Nephron (organoid): ENCODE measurements around the gene AOC2.

ENCODE experiments used
- H3K27ac Mint-ChIP-seq, 3 experiments: 2 replicates each; pipeline ENCODE4 v1.8.0; 2020; ENCODE audit warnings: mixed read lengths in 3 of 3, mild to moderate bottlenecking in 2 of 3, moderate library complexity in 1 of 3
- H3K27me3 Mint-ChIP-seq: 2 replicates; pipeline ENCODE4 v1.8.0; 2021; ENCODE audit warnings: low read depth, mild to moderate bottlenecking, moderate library complexity, mixed read lengths
- H3K36me3 Mint-ChIP-seq: 2 replicates; pipeline ENCODE4 v1.8.0; 2020; ENCODE audit warnings: low read depth, mixed read lengths
- H3K4me1 Mint-ChIP-seq: 2 replicates; pipeline ENCODE4 v1.8.0; 2020; ENCODE audit warnings: mixed read lengths
- H3K4me3 Mint-ChIP-seq, 3 experiments: 2 replicates each; pipeline ENCODE4 v1.8.0; 2020; ENCODE audit warnings: mild to moderate bottlenecking in 3 of 3, mixed read lengths in 3 of 3, moderate library complexity in 2 of 3
- H3K9me3 Mint-ChIP-seq: 2 replicates; pipeline ENCODE4 v1.8.0; 2020; ENCODE audit warnings: mixed read lengths
- TF ChIP-seq, protein P1 (sequence below), 3 experiments: fragments of 200-600 bp; sonication (generic); IDR thresholded peaks; one replicate each; pipeline ENCODE4 v1.5.0; 2021; ENCODE audit warnings: antibody characterized with exemption in 3 of 3; ENCODE audit not compliant: unreplicated experiment in 3 of 3

AOC2 gene

DNA sequence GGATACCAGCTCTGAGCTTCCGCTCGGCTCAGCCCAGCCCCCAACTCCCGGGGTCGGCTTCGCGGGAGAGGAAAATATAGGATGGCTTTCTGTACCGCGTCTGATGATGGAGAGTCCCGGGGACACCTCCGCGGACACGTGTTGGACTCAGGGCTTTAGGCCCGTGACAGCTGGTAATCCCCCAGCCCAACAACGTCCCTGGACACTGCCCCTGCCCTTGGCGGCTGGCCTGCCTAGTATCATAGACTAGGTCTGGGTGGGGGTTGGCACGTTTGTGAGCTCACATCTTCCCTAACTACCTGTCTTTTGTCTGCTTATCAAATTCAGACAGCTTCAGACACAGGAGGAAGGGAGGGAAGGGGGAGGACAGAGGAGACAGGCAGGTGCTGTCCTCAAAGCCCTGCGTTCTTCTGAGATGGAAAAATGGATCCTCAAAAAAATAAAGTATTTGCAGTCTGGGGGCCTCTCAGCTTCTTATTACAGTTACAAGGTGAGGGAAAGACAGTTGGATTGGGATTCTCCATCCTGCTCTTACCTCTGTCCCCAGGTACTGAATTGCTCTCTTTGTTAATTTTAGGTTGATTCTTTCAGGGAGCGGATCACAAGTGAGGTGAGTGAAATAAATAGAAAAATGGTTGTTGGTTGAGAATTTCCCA is 10.5 kb upstream of the AOC2 start:
- TF ChIP-seq, protein P1, sequence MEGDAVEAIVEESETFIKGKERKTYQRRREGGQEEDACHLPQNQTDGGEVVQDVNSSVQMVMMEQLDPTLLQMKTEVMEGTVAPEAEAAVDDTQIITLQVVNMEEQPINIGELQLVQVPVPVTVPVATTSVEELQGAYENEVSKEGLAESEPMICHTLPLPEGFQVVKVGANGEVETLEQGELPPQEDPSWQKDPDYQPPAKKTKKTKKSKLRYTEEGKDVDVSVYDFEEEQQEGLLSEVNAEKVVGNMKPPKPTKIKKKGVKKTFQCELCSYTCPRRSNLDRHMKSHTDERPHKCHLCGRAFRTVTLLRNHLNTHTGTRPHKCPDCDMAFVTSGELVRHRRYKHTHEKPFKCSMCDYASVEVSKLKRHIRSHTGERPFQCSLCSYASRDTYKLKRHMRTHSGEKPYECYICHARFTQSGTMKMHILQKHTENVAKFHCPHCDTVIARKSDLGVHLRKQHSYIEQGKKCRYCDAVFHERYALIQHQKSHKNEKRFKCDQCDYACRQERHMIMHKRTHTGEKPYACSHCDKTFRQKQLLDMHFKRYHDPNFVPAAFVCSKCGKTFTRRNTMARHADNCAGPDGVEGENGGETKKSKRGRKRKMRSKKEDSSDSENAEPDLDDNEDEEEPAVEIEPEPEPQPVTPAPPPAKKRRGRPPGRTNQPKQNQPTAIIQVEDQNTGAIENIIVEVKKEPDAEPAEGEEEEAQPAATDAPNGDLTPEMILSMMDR (IDR thresholded peaks at IDR 0.05; ENCODE audit: unreplicated experiment in 3 of 3): no peak
- Mint-ChIP-seq H3K27me3 (no peaks in the 10 kb centered on the region), H3K4me1 (peaks cover 20% of the 10 kb centered on the region), H3K27ac (peak overlapping the region; percentile 89 to 98 (median 94)), H3K36me3 (peaks cover 29% of the 10 kb centered on the region), H3K9me3 (no peaks in the 10 kb centered on the region), H3K4me3 (peak overlapping the region; percentile 94 to 97 (median 97))

DNA sequence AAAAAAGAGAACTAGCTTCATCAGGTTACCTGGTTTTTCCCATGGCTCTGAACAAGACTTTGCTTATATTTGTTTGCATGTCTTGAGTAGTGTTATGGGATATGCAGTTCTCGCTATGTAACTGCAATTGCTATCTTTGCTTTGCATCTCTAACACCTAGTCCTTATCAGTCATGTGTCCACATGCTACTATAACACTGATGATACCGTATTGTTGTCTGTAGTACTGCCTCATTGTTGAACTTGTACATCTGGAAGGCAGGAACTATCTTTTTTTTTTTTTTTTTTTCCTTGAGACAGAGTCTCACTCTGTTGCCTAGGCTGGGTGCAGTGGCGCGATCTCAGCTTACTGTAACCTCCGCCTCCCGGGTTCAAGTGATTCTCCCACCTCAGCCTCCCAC is 8.6 kb upstream of the AOC2 start:
- peaks cover 36% of the 10 kb centered on the region for H3K36me3 Mint-ChIP-seq
- H3K27me3 Mint-ChIP-seq: no peaks in the 10 kb centered on the region
- H3K4me3 Mint-ChIP-seq: peak overlapping the region; percentile 50 to 75 (median 59)
- TF ChIP-seq, protein P1 (IDR thresholded peaks at IDR 0.05; ENCODE audit: unreplicated experiment in 3 of 3): no peak
- no peaks in the 10 kb centered on the region for H3K9me3 Mint-ChIP-seq
- peaks cover 20% of the 10 kb centered on the region for H3K4me1 Mint-ChIP-seq
- no peak overlapping the region for H3K27ac Mint-ChIP-seq

DNA sequence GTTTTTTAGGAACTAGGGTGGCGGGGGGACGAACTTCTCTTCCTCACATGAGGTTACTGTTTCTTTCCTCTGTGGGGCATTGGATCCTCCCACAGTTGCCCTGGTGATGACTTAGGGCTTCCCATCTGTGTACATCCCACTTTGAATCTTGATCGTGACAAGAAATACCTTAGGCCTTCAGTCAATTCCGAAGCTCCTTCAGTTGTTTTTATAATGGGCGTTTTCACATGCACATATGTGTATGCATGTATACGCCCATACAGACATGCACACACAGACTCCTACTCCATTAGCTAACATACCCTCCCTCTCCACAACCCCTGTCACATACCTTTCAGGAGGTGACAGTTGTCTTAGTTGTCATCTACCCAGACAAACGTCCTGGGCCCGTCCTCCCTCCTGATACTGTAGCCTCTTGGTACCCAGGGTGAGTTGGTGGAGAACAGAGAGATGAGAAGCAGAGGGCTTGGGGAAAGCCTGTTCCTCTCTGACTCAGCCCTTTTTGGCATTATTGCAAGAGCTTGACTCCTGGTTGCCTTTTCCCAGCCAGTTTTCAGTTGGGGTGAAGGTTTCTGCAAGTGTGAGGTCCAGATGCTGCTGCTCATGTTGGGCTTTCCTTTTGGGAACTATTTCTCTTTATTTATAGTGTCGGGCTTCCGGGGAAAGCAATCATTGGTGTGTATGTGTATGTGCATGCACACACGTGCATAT is 2.2 kb upstream of the AOC2 start:
- H3K9me3 Mint-ChIP-seq: no peaks in the 10 kb centered on the region
- no peaks in the 10 kb centered on the region for H3K4me1 Mint-ChIP-seq
- H3K36me3 Mint-ChIP-seq: peaks cover 43% of the 10 kb centered on the region
- H3K4me3 Mint-ChIP-seq: no peak overlapping the region
- H3K27ac Mint-ChIP-seq: no peak overlapping the region
- TF ChIP-seq, protein P1 (IDR thresholded peaks at IDR 0.05; ENCODE audit: unreplicated experiment in 3 of 3): no peak
- no peaks in the 10 kb centered on the region for H3K27me3 Mint-ChIP-seq

DNA sequence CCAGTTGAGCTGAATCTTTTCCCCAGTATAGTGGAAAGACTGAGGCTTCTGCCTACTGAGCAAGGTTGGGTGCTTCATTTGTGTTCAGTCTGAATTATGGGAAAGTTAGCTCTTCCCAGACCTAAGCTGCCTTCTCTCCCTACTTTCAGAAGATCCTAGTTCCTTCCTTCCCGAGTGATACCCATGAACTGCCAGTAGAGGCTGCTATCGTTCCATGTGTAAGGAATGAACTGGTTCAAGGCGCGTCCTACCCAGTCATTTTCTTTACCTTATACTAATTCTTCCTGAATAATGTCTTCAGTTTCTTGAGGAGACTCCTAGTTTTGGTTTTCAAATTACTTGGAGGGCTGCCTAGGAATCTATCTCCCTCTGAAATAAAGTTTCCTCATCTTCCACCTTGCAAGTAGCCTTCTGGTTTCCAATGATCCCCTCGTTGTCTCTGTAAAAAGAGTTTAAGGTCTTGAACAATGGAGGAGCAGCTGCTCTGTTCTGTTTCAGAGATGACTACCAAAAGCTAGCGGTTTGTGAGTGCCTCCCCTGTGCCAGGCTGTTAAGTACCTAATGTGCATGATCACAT is 934 bp upstream of the AOC2 start:
- TF ChIP-seq, protein P1 (IDR thresholded peaks at IDR 0.05; ENCODE audit: unreplicated experiment in 3 of 3): peak; percentile 84 to 95 (median 88)
- peaks cover 34% of the 10 kb centered on the region for H3K36me3 Mint-ChIP-seq
- no peaks in the 10 kb centered on the region for H3K4me1 Mint-ChIP-seq
- no peaks in the 10 kb centered on the region for H3K27me3 Mint-ChIP-seq
- H3K9me3 Mint-ChIP-seq: no peaks in the 10 kb centered on the region
- no peak overlapping the region for H3K4me3 Mint-ChIP-seq
- no peak overlapping the region for H3K27ac Mint-ChIP-seq

DNA sequence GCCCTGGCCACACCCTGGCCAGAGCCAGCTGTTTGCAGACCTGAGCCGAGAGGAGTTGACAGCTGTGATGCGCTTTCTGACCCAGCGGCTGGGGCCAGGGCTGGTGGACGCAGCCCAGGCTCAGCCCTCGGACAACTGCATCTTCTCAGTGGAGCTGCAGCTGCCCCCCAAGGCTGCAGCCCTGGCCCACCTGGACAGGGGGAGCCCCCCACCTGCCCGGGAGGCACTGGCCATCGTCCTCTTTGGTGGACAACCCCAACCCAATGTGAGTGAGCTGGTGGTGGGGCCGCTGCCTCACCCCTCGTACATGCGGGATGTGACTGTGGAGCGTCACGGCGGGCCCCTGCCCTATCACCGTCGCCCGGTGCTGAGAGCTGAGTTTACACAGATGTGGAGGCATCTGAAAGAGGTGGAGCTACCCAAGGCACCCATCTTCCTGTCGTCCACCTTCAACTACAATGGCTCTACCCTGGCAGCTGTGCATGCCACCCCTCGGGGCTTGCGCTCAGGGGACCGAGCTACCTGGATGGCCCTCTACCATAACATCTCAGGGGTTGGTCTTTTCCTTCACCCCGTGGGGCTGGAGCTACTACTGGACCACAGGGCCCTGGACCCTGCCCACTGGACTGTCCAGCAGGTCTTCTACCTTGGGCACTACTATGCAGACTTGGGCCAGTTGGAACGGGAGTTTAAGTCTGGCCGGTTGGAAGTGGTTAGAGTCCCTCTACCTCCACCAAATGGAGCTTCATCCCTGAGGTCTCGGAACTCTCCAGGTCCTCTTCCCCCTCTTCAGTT is 578 bp downstream of the AOC2 start:
- Mint-ChIP-seq H3K36me3 (peaks cover 22% of the 10 kb centered on the region), H3K27me3 (no peaks in the 10 kb centered on the region), H3K4me1 (peaks cover under 1% of the 10 kb centered on the region), H3K9me3 (no peaks in the 10 kb centered on the region), H3K27ac (no peak overlapping the region), H3K4me3 (no peak overlapping the region)
- TF ChIP-seq, protein P1 (IDR thresholded peaks at IDR 0.05; ENCODE audit: unreplicated experiment in 3 of 3): no peak
